GM21717 (cell line): Measurements from ENCODE around the gene ATAD3A.

Source experiments
- ATAC-seq: cut with Tn5 transposase; IDR thresholded peaks from one replicate; pipeline ENCODE4 v1.9.1; 2021; ENCODE audit warnings: mild to moderate bottlenecking, moderate library complexity; ENCODE audit not compliant: unreplicated experiment

The ATAD3A gene

GRCh38 chr1:1574721-1575537 lies 63.0 kb downstream of the ATAD3A start, which contains the start of gene SSU72:
TSS of gene SSU72 (minus strand) at chr1:1574863. CDS start at chr1:1574557, 306 bp downstream.
- peak; percentile 77 for ATAC-seq

DNA sequence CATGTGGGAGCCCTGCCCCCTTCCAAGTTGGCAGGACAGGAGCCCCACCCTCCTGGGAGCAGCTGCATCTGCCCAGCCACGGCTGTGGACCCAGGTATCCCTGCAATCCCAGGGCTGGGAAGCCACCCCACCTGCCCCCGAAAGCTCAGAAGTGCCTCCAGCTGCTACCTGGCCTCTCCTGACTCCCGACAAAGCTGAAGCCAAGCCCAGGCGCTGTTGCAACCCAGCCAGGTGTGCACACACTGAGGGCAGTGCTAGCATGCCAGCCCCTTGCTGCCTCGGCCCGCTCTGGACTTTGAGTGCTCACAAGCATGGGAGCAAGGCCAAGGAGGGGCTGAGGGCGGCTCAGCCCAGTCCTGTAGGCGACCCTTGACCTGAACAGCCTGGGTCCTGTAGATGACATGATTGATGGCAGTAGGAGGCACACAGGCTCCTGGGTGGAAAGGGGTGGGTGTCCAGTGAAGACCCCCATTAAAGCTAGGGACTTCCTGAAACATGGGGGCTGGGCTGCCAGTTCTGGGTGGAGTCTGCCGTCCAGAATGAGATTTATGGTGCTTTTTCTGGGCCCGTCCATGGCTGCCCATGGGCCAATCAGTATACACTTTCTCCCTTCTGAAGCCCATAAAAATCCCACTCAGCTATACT lies 65.5 kb downstream of the ATAD3A start:
- ATAC-seq: no peak

GRCh38 chr1:1578371-1578940 lies 66.5 kb downstream of the ATAD3A start:
- ATAC-seq: no peak

DNA sequence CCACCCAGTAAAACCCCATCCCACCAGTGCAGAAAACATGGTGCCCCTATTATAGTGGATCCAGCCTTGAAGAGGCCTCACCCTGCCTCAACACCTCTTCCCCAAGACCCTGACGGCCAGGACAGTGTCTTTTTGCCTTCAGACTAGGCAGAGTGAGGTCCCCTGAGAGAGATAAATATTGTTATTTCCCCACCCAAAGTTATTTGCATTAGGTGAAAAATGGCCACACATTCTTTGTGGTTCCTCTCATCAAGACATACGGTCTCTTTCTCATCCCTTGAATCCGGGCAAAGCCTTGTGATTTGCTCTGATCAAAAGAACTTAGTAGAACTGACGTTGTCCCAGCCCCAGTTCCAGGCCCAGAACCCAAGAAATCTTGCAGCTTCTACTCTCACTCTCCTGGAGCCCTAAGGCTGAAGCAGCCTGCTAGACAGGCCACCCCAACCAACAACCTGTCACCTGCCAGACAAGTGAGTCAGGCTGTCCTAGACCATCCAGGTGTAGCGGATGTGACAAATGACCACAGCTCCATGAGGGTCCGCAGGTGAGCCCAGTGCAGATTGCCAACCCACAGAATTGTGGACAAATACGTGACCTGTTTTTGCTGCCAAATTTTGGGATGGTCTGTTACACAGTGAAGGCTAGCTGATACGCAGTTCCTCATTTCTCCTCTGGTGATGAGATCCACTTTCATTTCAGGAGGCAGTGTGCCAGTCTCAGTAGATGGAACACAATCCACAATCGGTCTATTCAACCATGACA lies 70.8 kb downstream of the ATAD3A start:
- no peak for ATAC-seq

- no peak for ATAC-seq
Observed at GRCh38 chr1:1583347-1584010, 71.5 kb downstream of the ATAD3A start.
